GM19372 (cell line): Measurements from ENCODE around the gene PTPN3.

Source experiments
- ATAC-seq: cut with Tn5 transposase; IDR thresholded peaks from one replicate; pipeline ENCODE4 v1.9.1; 2021; ENCODE audit warnings: mild to moderate bottlenecking, low read depth, moderate library complexity; ENCODE audit not compliant: unreplicated experiment

Gene PTPN3

GRCh38 chr9:109428854-109429253, 69.3 kb downstream of the PTPN3 start:
- ATAC-seq, result no peak

- ATAC-seq, result no peak
Measured at GRCh38 chr9:109427886-109428285, 70.2 kb downstream of the PTPN3 start.

GRCh38 chr9:109426626-109427402, 71.3 kb downstream of the PTPN3 start:
- ATAC-seq, result no peak

GRCh38 chr9:109424618-109425017, 73.5 kb downstream of the PTPN3 start:
- ATAC-seq, result no peak

- ATAC-seq, result no peak
Measured at GRCh38 chr9:109423877-109424276, 74.2 kb downstream of the PTPN3 start.

GRCh38 chr9:109422641-109423040, 75.5 kb downstream of the PTPN3 start:
- ATAC-seq, result peak; percentile 66

- no peak for ATAC-seq
Measured at GRCh38 chr9:109421026-109421970, 76.8 kb downstream of the PTPN3 start.

GRCh38 chr9:109419531-109419930, 78.6 kb downstream of the PTPN3 start:
- ATAC-seq, result no peak

GRCh38 chr9:109418827-109419226, 79.3 kb downstream of the PTPN3 start:
- ATAC-seq, result peak; percentile 30

- ATAC-seq, result no peak
Measured at GRCh38 chr9:109417585-109418544, 80.2 kb downstream of the PTPN3 start.

GRCh38 chr9:109417054-109417453, 81.1 kb downstream of the PTPN3 start:
- no peak for ATAC-seq

GRCh38 chr9:109416135-109416706, 81.9 kb downstream of the PTPN3 start:
- ATAC-seq, result peak; percentile 44

- no peak for ATAC-seq
Measured at GRCh38 chr9:109414125-109414785, 83.9 kb downstream of the PTPN3 start.

- ATAC-seq, result peak; percentile 43
Measured at GRCh38 chr9:109411798-109412352, 86.2 kb downstream of the PTPN3 start.

GRCh38 chr9:109411069-109411761, 86.9 kb downstream of the PTPN3 start:
- ATAC-seq, result peak; percentile 73

- no peak for ATAC-seq
Measured at GRCh38 chr9:109409773-109410397, 88.2 kb downstream of the PTPN3 start.

GRCh38 chr9:109408759-109409462, 89.2 kb downstream of the PTPN3 start:
- no peak for ATAC-seq
